Measurements from ENCODE around the gene SUGT1.

The SUGT1 gene

DNA sequence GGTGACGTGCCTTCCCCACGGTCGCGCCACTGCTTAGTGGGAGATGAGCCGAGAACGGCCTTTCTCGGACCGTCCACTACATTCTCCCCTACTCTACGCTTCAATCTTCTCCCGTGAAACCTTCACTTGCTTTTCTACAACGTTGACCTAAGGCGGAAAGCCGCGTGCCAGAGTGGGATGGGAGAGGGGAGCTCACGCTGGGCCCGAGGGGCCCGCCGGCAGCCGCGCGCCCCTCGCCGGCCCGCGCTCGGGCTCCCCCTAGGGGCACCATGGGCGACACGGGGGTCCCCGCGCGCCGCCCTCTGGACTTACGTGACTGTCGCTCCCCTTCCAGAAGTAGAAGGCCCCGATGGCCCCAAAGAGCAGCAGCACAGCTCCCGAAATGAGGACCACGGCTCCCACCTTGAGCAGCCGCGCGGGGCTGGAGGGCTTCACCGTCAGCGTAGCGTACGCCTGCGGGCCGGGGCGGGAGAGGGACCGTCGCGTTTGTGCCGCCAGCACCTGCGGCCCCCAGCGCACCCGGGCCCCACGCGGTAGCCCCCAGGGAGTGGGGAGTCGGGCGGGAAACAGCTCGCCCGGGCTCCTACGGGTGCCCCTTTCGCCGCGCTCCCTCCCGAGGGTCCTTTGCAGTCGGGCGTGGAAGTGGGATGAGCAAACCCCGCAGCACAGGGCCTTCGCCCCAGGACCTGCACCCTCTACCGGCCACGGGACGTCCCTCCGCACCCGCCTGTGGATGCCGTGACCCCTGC, 86.3 kb downstream of the SUGT1 start:
- FAIRE-seq, result no peak

GRCh38 chr13:52739468-52740071, 86.9 kb downstream of the SUGT1 start, which contains the start of gene CNMD:
Gene CNMD, minus strand, starts transcription at chr13:52739820. Its CDS starts 119 bp downstream, at chr13:52739701.
- FAIRE-seq, result no peak

- no peak for FAIRE-seq
These were observed 90.9 kb downstream of the SUGT1 start for GRCh38 chr13:52743569-52743968.

GRCh38 chr13:52743988-52744387, 91.4 kb downstream of the SUGT1 start:
- no peak for FAIRE-seq

DNA sequence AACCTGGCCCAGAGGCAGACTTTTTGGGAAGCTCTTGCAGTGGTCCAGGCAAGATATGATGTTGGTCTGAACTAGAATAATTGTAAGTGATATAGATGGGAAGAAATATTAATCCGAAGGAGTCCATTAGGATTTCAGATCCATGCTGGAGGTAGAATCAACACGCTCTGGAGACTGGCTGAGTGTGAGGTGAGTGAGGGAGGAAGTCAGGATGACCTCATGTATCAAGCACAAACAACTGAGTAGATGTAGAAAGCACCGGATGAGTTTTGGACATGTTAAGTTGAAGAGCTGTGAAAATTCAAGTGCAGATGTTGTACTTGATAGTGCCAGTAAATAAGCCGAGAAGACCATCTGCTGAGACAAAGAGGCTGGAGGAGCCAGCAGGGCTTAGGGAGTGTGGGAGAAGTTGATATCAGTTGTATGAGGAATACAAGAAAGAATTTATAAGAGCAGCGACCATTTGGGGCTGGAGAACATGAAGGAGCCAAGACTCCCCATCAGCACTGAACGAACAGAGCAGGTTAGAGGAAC, 92.3 kb downstream of the SUGT1 start:
- FAIRE-seq, result no peak

- no peak for FAIRE-seq
These were observed 93.5 kb downstream of the SUGT1 start for GRCh38 chr13:52746141-52746540.

GRCh38 chr13:52749419-52749818, 96.8 kb downstream of the SUGT1 start:
- FAIRE-seq, result no peak
